GM12864 (cell line): ENCODE data around the gene TMEM185A.
"Not testable (repeated sequence)": the region's sequence is repeated elsewhere in the genome, so short reads cannot be mapped to it uniquely, and the experiment has no call there.

ENCODE experiments used
- DNase-seq: peaks from one replicate; pipeline ENCODE4 v3.0.0-alpha.2; 2011; ENCODE audit warnings: low read depth
- H3K4me3 ChIP-seq: 2 replicates; pipeline ENCODE4 v1.5.1; 2011; ENCODE audit warnings: mild to moderate bottlenecking, low read depth, low read length, control low read depth
- CTCF ChIP-seq: IDR thresholded peaks from 2 replicates; pipeline ENCODE4 v1.5.1; 2011; ENCODE audit warnings: low read depth, mild to moderate bottlenecking, moderate library complexity, low read length, control low read depth, inconsistent platforms; ENCODE audit errors: missing control alignments

Gene TMEM185A

DNA sequence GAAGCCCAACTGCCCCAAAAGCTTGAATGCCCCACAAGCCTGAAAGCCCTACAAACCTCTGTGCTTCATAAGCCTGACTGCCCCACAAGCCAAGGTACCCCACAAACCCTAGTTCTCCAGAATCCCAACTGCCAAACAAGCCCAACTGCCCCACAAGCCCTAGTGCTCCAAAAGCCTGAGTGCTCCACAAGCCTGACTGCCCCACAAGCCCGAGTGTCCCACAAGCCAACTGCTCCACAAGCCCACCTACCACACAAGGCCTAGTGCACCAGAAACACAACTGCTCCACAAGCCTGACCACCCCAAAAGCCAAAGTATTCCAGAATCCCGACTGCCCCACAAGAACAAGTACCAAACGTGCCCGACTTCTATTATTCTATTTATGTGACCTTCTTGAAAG, 68.2 kb downstream of the TMEM185A start:
- no peak overlapping the region for H3K4me3 ChIP-seq
- no peak for TF ChIP-seq CTCF
- no peak for DNase-seq

DNA sequence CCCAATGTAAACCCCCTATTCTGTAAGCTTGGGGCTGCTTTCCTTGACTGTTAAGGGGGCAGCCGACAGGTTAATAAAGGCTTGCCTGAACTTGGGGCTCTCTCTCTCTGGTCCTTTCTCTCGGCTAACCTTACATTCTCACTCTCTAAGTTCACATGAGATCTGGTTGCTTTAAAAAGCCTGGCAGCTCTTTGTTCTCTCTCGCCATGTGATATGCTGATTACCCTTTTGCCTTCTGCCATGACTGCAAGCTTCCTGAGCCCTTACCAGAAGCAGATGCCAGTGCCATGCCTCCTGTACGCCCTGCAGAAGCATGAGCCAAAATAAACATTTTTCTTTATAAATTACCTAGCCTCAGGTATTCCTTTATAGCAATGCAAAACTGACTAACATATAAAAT, 76.3 kb downstream of the TMEM185A start:
- DNase-seq: not testable (repeated sequence)

DNA sequence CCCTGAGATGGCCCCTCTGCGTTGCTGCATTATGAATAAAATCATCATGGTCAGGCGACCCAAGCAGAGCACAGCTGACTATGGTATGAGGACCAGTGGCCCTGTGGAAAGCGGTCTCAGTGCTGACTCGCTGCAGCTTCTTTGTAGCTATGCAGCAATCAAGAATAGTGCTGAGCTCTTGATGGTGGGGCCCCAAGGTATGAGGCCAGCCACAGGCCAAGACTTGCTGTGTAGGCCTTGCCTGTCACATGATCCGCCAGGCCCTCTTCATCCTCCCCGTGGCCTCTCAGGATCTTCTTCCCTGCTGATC, 79.7 kb downstream of the TMEM185A start:
- not testable (repeated sequence) for DNase-seq, H3K4me3 ChIP-seq

More for the DNA sequence above, 76.3 kb downstream of the TMEM185A start:
- not testable (repeated sequence) for H3K4me3 ChIP-seq

DNA sequence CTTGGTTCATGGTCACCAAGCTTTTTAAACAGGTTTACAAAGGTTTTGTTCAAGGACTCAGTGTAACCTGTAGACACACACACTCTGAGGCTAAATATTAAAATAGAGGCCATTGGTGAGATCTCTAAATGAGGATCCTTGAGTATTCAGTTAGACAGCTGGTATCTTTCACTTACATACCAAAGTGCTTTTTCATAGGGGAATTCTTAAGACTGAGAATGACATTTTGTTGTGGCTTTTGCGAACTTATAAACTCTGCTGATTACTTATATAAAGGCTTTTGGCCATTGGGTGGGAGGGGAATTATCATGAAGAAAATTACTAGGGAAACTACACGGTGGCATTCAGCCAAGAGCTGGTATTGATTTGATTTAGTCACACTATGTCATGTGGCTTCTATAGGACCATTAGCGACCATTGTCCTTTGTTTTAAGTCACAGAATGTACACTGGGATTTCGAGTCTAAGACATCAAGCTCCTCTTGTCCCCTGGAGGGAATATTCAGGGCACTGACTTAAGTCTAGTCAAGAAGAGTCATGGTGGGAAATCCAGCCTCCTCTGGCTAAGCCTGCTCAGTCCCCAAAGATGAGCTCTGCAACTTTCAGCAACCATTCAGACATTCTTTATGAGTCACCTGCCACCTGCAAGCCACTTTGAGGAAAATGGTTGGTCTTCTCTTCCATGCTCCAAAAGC, 80.2 kb downstream of the TMEM185A start:
- H3K4me3 ChIP-seq, DNase-seq: not testable (repeated sequence)

GRCh38 chrX:149550454-149550853, 81.1 kb downstream of the TMEM185A start:
- not testable (repeated sequence) for DNase-seq, H3K4me3 ChIP-seq

DNA sequence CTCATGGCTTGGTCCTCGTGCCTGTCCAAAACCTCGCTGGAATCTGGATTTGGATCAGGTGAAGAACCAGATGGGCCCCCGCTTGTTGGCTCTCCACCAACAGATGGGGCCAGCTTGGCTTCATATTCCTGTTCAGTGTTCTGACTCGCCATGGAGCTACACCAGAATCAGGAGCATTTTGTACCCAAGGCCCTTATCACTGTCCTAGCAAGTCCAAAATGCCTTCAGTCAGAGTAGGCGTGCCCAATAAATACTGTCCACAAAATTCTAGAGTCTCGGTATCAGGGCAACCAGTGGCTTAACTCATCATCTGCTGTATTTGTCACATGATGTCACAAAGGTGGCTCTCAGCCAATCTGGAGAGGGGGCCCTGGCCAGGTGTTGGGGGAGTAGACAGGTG, 81.9 kb downstream of the TMEM185A start, which contains the start of gene HSFX3:
Gene HSFX3, minus strand, starts transcription at position 224 of the 400 bp plus-strand sequence. Its CDS starts 72 bp downstream, at position 152.
- H3K4me3 ChIP-seq, DNase-seq: not testable (repeated sequence)

DNA sequence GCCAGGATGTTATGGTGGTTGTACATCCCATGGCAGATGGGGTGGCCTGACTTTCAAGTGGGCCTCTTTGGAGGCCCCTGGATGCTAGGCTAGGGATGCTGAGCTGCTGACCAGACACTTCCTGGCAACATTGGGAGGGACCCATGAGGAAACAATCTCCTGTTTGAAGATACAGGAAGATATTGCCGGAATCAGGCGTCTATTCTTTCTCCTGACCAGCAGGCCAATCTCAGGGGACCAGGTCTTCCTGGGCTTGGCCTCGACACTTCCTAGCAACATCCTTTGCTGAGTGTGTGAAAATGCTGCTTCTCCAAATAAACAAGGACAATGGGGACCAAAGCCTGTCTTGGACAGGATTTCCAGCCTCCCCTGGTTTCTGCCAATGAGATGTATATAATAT, 83.8 kb downstream of the TMEM185A start:
- not testable (repeated sequence) for H3K4me3 ChIP-seq, DNase-seq

DNA sequence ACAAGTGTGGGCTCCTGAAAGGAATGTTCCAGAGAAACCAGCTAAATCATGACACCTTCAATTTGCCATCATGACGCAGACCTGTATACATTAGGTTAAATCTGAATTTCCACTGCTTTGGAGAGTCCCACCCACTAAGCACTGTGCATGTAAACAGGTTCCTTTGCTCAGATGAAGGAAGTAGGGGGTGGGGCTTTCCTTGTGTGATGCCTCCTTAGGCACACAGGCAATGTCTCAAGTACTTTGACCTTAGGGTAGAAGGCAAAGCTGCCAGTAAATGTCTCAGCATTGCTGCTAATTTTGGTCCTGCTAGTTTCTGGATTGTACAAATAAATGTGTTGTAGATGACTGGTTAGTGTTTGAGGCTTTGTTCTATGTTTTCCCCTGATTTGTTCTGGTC, 84.6 kb downstream of the TMEM185A start:
- not testable (repeated sequence) for H3K4me3 ChIP-seq, DNase-seq
